Measurements from ENCODE around the gene SMCO3. TPM values are rescaled to one million over a fixed set of nuclear protein-coding genes. Genes with fewer than 3 reads are reported as not detected.

The SMCO3 gene
- total and polyA plus RNA-seq, 10 of the 15 experiments (the other 5 are each of a cell fraction or from before 2014, with no cell fraction given): 0.05 to 0.35 (median 0.10) TPM; not detected in 6

DNA sequence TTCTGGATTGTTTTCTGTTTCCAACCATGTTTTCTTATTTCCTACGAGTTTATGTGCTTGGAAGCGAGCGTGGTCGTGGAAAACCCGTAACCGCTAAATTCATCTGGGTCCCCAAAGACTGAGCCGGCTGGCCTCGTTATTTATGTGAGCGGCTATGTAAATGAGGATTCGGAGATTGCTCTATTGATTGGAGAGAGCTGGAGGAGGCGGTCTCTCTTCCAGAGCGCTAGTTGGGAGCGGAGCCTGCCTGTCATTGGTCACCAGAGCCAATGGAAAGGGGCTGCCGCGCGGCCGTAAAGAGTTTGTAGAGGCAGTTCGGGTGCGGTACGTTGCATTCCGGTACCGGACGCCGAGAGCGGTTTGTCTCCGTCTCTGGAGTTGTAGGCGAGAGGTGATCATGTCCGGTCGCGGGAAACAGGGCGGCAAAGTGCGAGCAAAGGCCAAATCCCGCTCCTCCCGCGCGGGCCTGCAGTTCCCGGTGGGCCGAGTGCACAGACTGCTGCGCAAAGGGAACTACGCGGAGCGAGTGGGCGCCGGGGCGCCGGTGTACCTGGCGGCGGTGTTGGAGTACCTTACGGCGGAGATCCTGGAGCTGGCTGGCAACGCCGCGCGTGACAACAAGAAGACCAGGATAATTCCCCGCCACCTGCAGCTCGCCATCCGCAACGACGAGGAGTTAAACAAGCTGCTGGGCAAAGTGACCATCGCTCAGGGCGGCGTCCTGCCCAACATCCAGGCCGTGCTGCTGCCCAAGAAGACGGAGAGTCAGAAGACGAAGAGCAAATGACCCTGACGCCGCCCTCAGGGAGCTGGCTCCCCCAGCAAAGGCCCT is 39.7 kb downstream of the SMCO3 start (continued):
- TF ChIP-seq TAF1 (IDR thresholded peaks at IDR 0.05; ENCODE audit: borderline replicate concordance, low read depth, low read length) (peak; percentile 66; the same call in 1 of the 2 replicates), TARDBP (IDR thresholded peaks at IDR 0.05; ENCODE audit: borderline replicate concordance) (no peak), ZSCAN29 (IDR thresholded peaks at IDR 0.05) (no peak), RELA (IDR thresholded peaks at IDR 0.05; ENCODE audit: borderline replicate concordance, partially characterized antibody) (no peak), ZNF24 (IDR thresholded peaks at IDR 0.05) (no peak), WRNIP1 (IDR thresholded peaks at IDR 0.05; ENCODE audit: borderline replicate concordance, low read depth, low read length) (no peak), GATAD2B (conservative IDR thresholded peaks at IDR 0.05; ENCODE audit: low read depth) (no peak; the same call in 1 of the 2 replicates), HDGF (IDR thresholded peaks at IDR 0.05) (no peak), MYC (IDR thresholded peaks at IDR 0.05; ENCODE audit: insufficient read depth, insufficient read length, insufficient replicate concordance, low read length, severe bottlenecking) (no peak), ASH2L (IDR thresholded peaks at IDR 0.05; ENCODE audit: borderline replicate concordance, low read depth) (no peak), POU2F2 (IDR thresholded peaks at IDR 0.05; ENCODE audit: borderline replicate concordance, low read depth, low read length) (peak; percentile 100), ESRRA (IDR thresholded peaks at IDR 0.05; ENCODE audit: low read length) (no peak), LARP7 (IDR thresholded peaks at IDR 0.05) (peak; percentile 17; the same call in 1 of the 2 replicates), CBX5 (IDR thresholded peaks at IDR 0.05; ENCODE audit: low read depth) (peak; percentile 86; the same call in 1 of the 2 replicates), NFYA (IDR thresholded peaks at IDR 0.05; ENCODE audit: borderline replicate concordance, low read depth, low read length) (peak; percentile 93), SMAD1 (IDR thresholded peaks at IDR 0.05; ENCODE audit: low read depth, partially characterized antibody) (no peak), POLR2AphosphoS5 (IDR thresholded peaks at IDR 0.05; ENCODE audit: low read length) (peak; percentile 92), MTA3 (IDR thresholded peaks at IDR 0.05; ENCODE audit: borderline replicate concordance, low read length) (no peak), ZNF622 (IDR thresholded peaks at IDR 0.05) (no peak), TCF12 (IDR thresholded peaks at IDR 0.05; ENCODE audit: low read depth, low read length) (no peak; the same call in 1 of the 2 replicates), NBN (IDR thresholded peaks at IDR 0.05) (0 out of 2 replicates have a peak, but pooled peaks have one; percentile 47)
- TF ChIP-seq, protein P1, sequence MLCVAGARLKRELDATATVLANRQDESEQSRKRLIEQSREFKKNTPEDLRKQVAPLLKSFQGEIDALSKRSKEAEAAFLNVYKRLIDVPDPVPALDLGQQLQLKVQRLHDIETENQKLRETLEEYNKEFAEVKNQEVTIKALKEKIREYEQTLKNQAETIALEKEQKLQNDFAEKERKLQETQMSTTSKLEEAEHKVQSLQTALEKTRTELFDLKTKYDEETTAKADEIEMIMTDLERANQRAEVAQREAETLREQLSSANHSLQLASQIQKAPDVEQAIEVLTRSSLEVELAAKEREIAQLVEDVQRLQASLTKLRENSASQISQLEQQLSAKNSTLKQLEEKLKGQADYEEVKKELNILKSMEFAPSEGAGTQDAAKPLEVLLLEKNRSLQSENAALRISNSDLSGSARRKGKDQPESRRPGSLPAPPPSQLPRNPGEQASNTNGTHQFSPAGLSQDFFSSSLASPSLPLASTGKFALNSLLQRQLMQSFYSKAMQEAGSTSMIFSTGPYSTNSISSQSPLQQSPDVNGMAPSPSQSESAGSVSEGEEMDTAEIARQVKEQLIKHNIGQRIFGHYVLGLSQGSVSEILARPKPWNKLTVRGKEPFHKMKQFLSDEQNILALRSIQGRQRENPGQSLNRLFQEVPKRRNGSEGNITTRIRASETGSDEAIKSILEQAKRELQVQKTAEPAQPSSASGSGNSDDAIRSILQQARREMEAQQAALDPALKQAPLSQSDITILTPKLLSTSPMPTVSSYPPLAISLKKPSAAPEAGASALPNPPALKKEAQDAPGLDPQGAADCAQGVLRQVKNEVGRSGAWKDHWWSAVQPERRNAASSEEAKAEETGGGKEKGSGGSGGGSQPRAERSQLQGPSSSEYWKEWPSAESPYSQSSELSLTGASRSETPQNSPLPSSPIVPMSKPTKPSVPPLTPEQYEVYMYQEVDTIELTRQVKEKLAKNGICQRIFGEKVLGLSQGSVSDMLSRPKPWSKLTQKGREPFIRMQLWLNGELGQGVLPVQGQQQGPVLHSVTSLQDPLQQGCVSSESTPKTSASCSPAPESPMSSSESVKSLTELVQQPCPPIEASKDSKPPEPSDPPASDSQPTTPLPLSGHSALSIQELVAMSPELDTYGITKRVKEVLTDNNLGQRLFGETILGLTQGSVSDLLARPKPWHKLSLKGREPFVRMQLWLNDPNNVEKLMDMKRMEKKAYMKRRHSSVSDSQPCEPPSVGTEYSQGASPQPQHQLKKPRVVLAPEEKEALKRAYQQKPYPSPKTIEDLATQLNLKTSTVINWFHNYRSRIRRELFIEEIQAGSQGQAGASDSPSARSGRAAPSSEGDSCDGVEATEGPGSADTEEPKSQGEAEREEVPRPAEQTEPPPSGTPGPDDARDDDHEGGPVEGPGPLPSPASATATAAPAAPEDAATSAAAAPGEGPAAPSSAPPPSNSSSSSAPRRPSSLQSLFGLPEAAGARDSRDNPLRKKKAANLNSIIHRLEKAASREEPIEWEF (IDR thresholded peaks at IDR 0.05; ENCODE audit: insufficient replicate concordance, low read depth, low read length): no peak
- TF ChIP-seq, protein P2, sequence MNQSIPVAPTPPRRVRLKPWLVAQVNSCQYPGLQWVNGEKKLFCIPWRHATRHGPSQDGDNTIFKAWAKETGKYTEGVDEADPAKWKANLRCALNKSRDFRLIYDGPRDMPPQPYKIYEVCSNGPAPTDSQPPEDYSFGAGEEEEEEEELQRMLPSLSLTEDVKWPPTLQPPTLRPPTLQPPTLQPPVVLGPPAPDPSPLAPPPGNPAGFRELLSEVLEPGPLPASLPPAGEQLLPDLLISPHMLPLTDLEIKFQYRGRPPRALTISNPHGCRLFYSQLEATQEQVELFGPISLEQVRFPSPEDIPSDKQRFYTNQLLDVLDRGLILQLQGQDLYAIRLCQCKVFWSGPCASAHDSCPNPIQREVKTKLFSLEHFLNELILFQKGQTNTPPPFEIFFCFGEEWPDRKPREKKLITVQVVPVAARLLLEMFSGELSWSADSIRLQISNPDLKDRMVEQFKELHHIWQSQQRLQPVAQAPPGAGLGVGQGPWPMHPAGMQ (IDR thresholded peaks at IDR 0.05; ENCODE audit: borderline replicate concordance): no peak
